ENCODE data around the gene CCNY.
"Not testable (repeated sequence)": the region's sequence is repeated elsewhere in the genome, so short reads cannot be mapped to it uniquely, and the experiment has no call there.

CCNY gene

GRCh38 chr10:35348609-35349388, 12.5 kb downstream of the CCNY start:
- H3K9me3 ChIP-seq (replicated peaks in 1 of 11), result peaks cover 0 to 6% (median 0%) of the 10 kb centered on the region in 11 experiments; a peak in 4 of 22 replicates
- no peak overlapping the region for H3K4me3 ChIP-seq
- H3K4me1 ChIP-seq, result peaks cover 63 to 88% (median 77%) of the 10 kb centered on the region in 10 experiments
- no peaks in the 10 kb centered on the region for H3K27me3 ChIP-seq
- TF ChIP-seq Cebpa-rat (IDR thresholded peaks at IDR 0.05), result no peak
- peaks cover 0 to 18% (median 12%) of the 10 kb centered on the region in 11 experiments; a peak in 14 of 22 replicates for H3K36me3 ChIP-seq
- H4K20me1 ChIP-seq, result peaks cover 80 to 97% (median 92%) of the 10 kb centered on the region in 11 experiments
- H3K9ac ChIP-seq, result no peak overlapping the region
- H3K27ac ChIP-seq, result peak overlapping the region in 4 of 11 experiments; percentile 3 to 38 (median 30); a peak in 2 of 22 replicates
- peak overlapping the region; percentile 9 to 71 (median 61); a peak in 14 of 22 replicates for H3K4me2 ChIP-seq

GRCh38 chr10:35349389-35349915, 13.1 kb downstream of the CCNY start:
- no peak for TF ChIP-seq Cebpa-rat (IDR thresholded peaks at IDR 0.05)
- Histone ChIP-seq H4K20me1 (peaks cover 86 to 98% (median 94%) of the 10 kb centered on the region in 11 experiments), H3K27me3 (no peaks in the 10 kb centered on the region), H3K36me3 (peaks cover 0 to 15% (median 11%) of the 10 kb centered on the region in 11 experiments; a peak in 10 of 22 replicates), H3K4me2 (peak overlapping the region in 10 of 11 experiments; percentile 1 to 67 (median 19); a peak in 13 of 22 replicates), H3K4me1 (peaks cover 69 to 87% (median 83%) of the 10 kb centered on the region in 10 experiments), H3K4me3 (no peak overlapping the region), H3K9ac (no peak overlapping the region), H3K27ac (no peak overlapping the region; a peak in 2 of 22 replicates), H3K9me3 (replicated peaks in 1 of 11) (no peaks in the 10 kb centered on the region)

GRCh38 chr10:35351021-35351420, 14.7 kb downstream of the CCNY start:
- Histone ChIP-seq H3K9ac (no peak overlapping the region), H3K36me3 (peaks cover 0 to 15% (median 11%) of the 10 kb centered on the region in 11 experiments; a peak in 10 of 22 replicates), H3K27ac (no peak overlapping the region), H3K4me1 (peaks cover 67 to 94% (median 89%) of the 10 kb centered on the region in 10 experiments), H3K27me3 (no peaks in the 10 kb centered on the region), H3K4me2 (peak overlapping the region in 2 of 11 experiments; percentile 6 to 47; a peak in 5 of 22 replicates), H3K9me3 (replicated peaks in 1 of 11) (no peaks in the 10 kb centered on the region), H4K20me1 (peaks cover 95 to 100% (median 100%) of the 10 kb centered on the region in 11 experiments), H3K4me3 (no peak overlapping the region)
- TF ChIP-seq Cebpa-rat (IDR thresholded peaks at IDR 0.05), result no peak

- peak overlapping the region; percentile 54 to 80 (median 64) for H3K4me2 ChIP-seq
- H3K9ac ChIP-seq, result no peak overlapping the region
- H3K36me3 ChIP-seq, result peaks cover 0 to 15% (median 11%) of the 10 kb centered on the region in 11 experiments; a peak in 10 of 22 replicates
- H3K27me3 ChIP-seq, result no peaks in the 10 kb centered on the region
- TF ChIP-seq Cebpa-rat (IDR thresholded peaks at IDR 0.05), result no peak
- peaks cover 65 to 91% (median 87%) of the 10 kb centered on the region in 10 experiments for H3K4me1 ChIP-seq
- no peaks in the 10 kb centered on the region for H3K9me3 ChIP-seq (replicated peaks in 1 of 11)
- H3K27ac ChIP-seq, result peak overlapping the region in 4 of 11 experiments; percentile 5 to 14 (median 10); a peak in 2 of 22 replicates
- no peak overlapping the region for H3K4me3 ChIP-seq
- peaks cover 94 to 100% (median 98%) of the 10 kb centered on the region in 11 experiments for H4K20me1 ChIP-seq
Measured at GRCh38 chr10:35352097-35352496, 15.8 kb downstream of the CCNY start.

GRCh38 chr10:35352512-35352911, 16.2 kb downstream of the CCNY start:
- Histone ChIP-seq H3K36me3 (peaks cover 0 to 15% (median 11%) of the 10 kb centered on the region in 11 experiments; a peak in 10 of 22 replicates), H3K9ac (no peak overlapping the region), H3K4me2 (peak overlapping the region; percentile 54 to 80 (median 64)), H3K4me1 (peaks cover 60 to 87% (median 83%) of the 10 kb centered on the region in 10 experiments), H3K27me3 (no peaks in the 10 kb centered on the region), H3K9me3 (replicated peaks in 1 of 11) (no peaks in the 10 kb centered on the region), H3K27ac (peak overlapping the region in 5 of 11 experiments; percentile 5 to 26 (median 13); a peak in 4 of 22 replicates), H4K20me1 (peaks cover 94 to 100% (median 98%) of the 10 kb centered on the region in 11 experiments), H3K4me3 (no peak overlapping the region)
- TF ChIP-seq Cebpa-rat (IDR thresholded peaks at IDR 0.05), result no peak

GRCh38 chr10:35353395-35353794, 17.1 kb downstream of the CCNY start:
- Histone ChIP-seq H3K36me3 (peaks cover 0 to 12% (median 7%) of the 10 kb centered on the region in 11 experiments; a peak in 10 of 22 replicates), H3K27me3 (no peaks in the 10 kb centered on the region), H3K4me3 (no peak overlapping the region), H3K9ac (no peak overlapping the region), H3K4me2 (peak overlapping the region in 8 of 11 experiments; percentile 54 to 80 (median 65); a peak in 15 of 22 replicates), H3K4me1 (peaks cover 59 to 85% (median 76%) of the 10 kb centered on the region in 10 experiments), H4K20me1 (peaks cover 96 to 100% (median 98%) of the 10 kb centered on the region in 11 experiments), H3K27ac (peak overlapping the region in 2 of 11 experiments; percentile 21 to 28; a peak in 1 of 22 replicates), H3K9me3 (replicated peaks in 1 of 11) (no peaks in the 10 kb centered on the region)
- TF ChIP-seq Cebpa-rat (IDR thresholded peaks at IDR 0.05), result no peak

GRCh38 chr10:35353805-35354204, 17.5 kb downstream of the CCNY start:
- Histone ChIP-seq H3K4me1 (peaks cover 61 to 85% (median 75%) of the 10 kb centered on the region in 10 experiments), H3K9ac (no peak overlapping the region), H3K4me3 (no peak overlapping the region), H3K9me3 (replicated peaks in 1 of 11) (no peaks in the 10 kb centered on the region), H4K20me1 (peaks cover 96 to 100% (median 98%) of the 10 kb centered on the region in 11 experiments), H3K4me2 (peak overlapping the region in 10 of 11 experiments; percentile 1 to 80 (median 62); a peak in 15 of 22 replicates), H3K36me3 (peaks cover 0 to 13% (median 4%) of the 10 kb centered on the region in 11 experiments; a peak in 11 of 22 replicates), H3K27ac (peak overlapping the region in 1 of 11 experiments; percentile 28; a peak in 1 of 22 replicates), H3K27me3 (no peaks in the 10 kb centered on the region)
- TF ChIP-seq Cebpa-rat (IDR thresholded peaks at IDR 0.05), result no peak

GRCh38 chr10:35354257-35354656, 17.9 kb downstream of the CCNY start:
- H3K36me3 ChIP-seq, result peaks cover 0 to 13% (median 4%) of the 10 kb centered on the region in 11 experiments; a peak in 7 of 22 replicates
- not testable (repeated sequence) for H3K27me3 ChIP-seq; H3K9ac ChIP-seq; H3K4me3 ChIP-seq; H3K9me3 ChIP-seq (replicated peaks in 1 of 11)
- H3K4me1 ChIP-seq, result peaks cover 58 to 85% (median 71%) of the 10 kb centered on the region in 10 experiments
- peaks cover 96 to 100% (median 98%) of the 10 kb centered on the region in 11 experiments for H4K20me1 ChIP-seq
- H3K4me2 ChIP-seq, result peak overlapping the region in 6 of 11 experiments; percentile 5 to 80 (median 66); a peak in 7 of 22 replicates
- H3K27ac ChIP-seq, result 0 out of 22 replicates have a peak overlapping the region, but pooled peaks of 1 of the 11 experiments have one; percentile 28

All from BLaER1 treated with 17β-estradiol and CSF1 and Interleukin-3, amounts not matched to agents 10 nM and 100 nM (cell line).